MM.1S (cell line): ENCODE data around the gene CISD3.

Experiments
- DNase-seq: peaks from one replicate; pipeline ENCODE4 v3.0.0-alpha.2; 2015
- H2AFZ ChIP-seq: fragments of 300-600 bp; sonication (generic); 2 replicates; pipeline ENCODE4 v1.6.0; 2016; ENCODE audit warnings: antibody characterized with exemption, low read length
- H3F3A ChIP-seq: fragments of 300-600 bp; sonication (generic); 2 replicates; pipeline ENCODE4 v1.6.1; 2016; ENCODE audit warnings: mild to moderate bottlenecking, antibody characterized with exemption, low read length, moderate library complexity, mixed read lengths; ENCODE audit not compliant: insufficient read depth
- H3K27ac ChIP-seq: fragments of 300-600 bp; sonication (generic); 2 replicates; pipeline ENCODE4 v1.5.1; 2016; ENCODE audit warnings: mild to moderate bottlenecking, low read length
- H3K27me3 ChIP-seq: fragments of 300-600 bp; sonication (generic); replicated peaks from 2 replicates; pipeline ENCODE4 v1.6.0; 2016; ENCODE audit warnings: low read length; ENCODE audit not compliant: insufficient read depth
- H3K36me3 ChIP-seq: fragments of 300-600 bp; sonication (generic); replicated peaks from 2 replicates; pipeline ENCODE4 v1.6.1; 2016; ENCODE audit warnings: mild to moderate bottlenecking, low read length, mixed read lengths; ENCODE audit not compliant: insufficient read depth
- H3K4me1 ChIP-seq: fragments of 300-600 bp; sonication (generic); 2 replicates; pipeline ENCODE4 v1.6.1; 2016; ENCODE audit warnings: low read length, mixed read lengths
- H3K4me2 ChIP-seq: fragments of 300-600 bp; sonication (generic); 2 replicates; pipeline ENCODE4 v1.6.0; 2016; ENCODE audit warnings: low read depth, low read length
- H3K4me3 ChIP-seq: fragments of 300-600 bp; sonication (generic); 2 replicates; pipeline ENCODE4 v1.5.1; 2016; ENCODE audit warnings: low read length, mixed read lengths
- H3K79me2 ChIP-seq: fragments of 300-600 bp; sonication (generic); 2 replicates; pipeline ENCODE4 v1.6.1; 2016; ENCODE audit warnings: mixed run types, low read length, mixed read lengths
- H3K9ac ChIP-seq: fragments of 300-600 bp; sonication (generic); 2 replicates; pipeline ENCODE4 v1.6.1; 2016; ENCODE audit warnings: low read length, mixed read lengths
- H3K9me2 ChIP-seq: fragments of 300-600 bp; sonication (generic); replicated peaks from 2 replicates; pipeline ENCODE4 v1.6.1; 2016; ENCODE audit warnings: mild to moderate bottlenecking, low read length, mixed read lengths; ENCODE audit not compliant: insufficient read depth
- H3K9me3 ChIP-seq: fragments of 300-600 bp; sonication (generic); replicated peaks from 2 replicates; pipeline ENCODE4 v1.6.1; 2016; ENCODE audit warnings: mild to moderate bottlenecking, low read length, mixed read lengths; ENCODE audit not compliant: insufficient read depth
- H4K20me1 ChIP-seq: fragments of 300-600 bp; sonication (generic); 2 replicates; pipeline ENCODE4 v1.6.1; 2016; ENCODE audit warnings: mild to moderate bottlenecking, low read length, moderate library complexity, mixed read lengths; ENCODE audit not compliant: insufficient read depth
- EZH2 ChIP-seq: fragments of 300-600 bp; sonication (generic); optimal IDR thresholded peaks from 2 replicates; pipeline ENCODE3; 2017; ENCODE audit warnings: low read depth, mild to moderate bottlenecking, antibody characterized with exemption, low read length, mixed read lengths
- EZH2phosphoT487 ChIP-seq: fragments of 300-600 bp; sonication (generic); IDR thresholded peaks from 2 replicates; pipeline ENCODE4 v1.6.1; 2018; ENCODE audit warnings: antibody characterized with exemption, low read length
- TF ChIP-seq, protein P1 (sequence below): fragments of 300-600 bp; sonication (generic); IDR thresholded peaks from 2 replicates; pipeline ENCODE4 v1.5.1; 2016; ENCODE audit warnings: antibody characterized with exemption, low read length, mixed read lengths

The CISD3 gene

DNA sequence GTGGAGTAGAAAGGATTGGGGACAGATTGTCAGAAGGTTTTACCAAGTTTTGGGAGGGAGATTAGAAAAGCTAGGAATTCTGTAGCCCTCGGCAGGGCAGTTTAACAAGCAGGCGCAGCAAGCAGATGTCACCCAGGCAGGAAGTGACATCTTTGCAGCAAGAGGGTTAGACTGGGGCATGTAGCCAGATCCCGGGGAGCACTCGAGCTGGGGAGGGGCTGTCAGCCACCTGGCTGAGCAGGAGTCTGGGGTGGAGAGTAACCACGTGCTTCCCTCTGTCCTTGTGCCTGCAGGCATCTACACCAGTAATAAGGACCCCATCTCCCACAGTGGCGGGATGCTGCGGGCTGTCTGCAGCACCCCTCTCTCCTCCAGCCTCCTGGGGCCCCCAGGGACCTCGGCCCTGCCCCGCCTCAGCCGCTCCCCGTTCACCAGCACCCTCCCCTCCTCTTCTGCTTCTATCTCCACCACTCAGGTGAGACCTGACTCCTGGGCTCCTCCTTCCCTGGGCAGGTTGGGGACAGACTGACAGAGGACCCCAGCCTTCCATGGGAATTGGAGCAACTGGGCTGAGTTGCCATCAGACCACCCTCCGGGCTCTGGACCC is 12.9 kb upstream of the CISD3 start:
- H3K36me3 ChIP-seq = no peaks in the 10 kb centered on the region
- DNase-seq = no peak
- H3K79me2 ChIP-seq = no peaks in the 10 kb centered on the region
- H3K27ac ChIP-seq = no peak overlapping the region
- no peaks in the 10 kb centered on the region for H3K27me3 ChIP-seq
- no peaks in the 10 kb centered on the region for H3F3A ChIP-seq
- H3K9me2 ChIP-seq = no peaks in the 10 kb centered on the region
- no peaks in the 10 kb centered on the region for H3K4me1 ChIP-seq
- no peak overlapping the region for H3K9ac ChIP-seq
- no peaks in the 10 kb centered on the region for H3K9me3 ChIP-seq
- no peaks in the 10 kb centered on the region for H4K20me1 ChIP-seq
- H3K4me2 ChIP-seq = no peak overlapping the region
- H2AFZ ChIP-seq = no peak overlapping the region
- no peak for TF ChIP-seq EZH2phosphoT487
- TF ChIP-seq, protein P1, sequence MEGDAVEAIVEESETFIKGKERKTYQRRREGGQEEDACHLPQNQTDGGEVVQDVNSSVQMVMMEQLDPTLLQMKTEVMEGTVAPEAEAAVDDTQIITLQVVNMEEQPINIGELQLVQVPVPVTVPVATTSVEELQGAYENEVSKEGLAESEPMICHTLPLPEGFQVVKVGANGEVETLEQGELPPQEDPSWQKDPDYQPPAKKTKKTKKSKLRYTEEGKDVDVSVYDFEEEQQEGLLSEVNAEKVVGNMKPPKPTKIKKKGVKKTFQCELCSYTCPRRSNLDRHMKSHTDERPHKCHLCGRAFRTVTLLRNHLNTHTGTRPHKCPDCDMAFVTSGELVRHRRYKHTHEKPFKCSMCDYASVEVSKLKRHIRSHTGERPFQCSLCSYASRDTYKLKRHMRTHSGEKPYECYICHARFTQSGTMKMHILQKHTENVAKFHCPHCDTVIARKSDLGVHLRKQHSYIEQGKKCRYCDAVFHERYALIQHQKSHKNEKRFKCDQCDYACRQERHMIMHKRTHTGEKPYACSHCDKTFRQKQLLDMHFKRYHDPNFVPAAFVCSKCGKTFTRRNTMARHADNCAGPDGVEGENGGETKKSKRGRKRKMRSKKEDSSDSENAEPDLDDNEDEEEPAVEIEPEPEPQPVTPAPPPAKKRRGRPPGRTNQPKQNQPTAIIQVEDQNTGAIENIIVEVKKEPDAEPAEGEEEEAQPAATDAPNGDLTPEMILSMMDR = no peak
- TF ChIP-seq EZH2 = no peak
- H3K4me3 ChIP-seq = no peak overlapping the region

DNA sequence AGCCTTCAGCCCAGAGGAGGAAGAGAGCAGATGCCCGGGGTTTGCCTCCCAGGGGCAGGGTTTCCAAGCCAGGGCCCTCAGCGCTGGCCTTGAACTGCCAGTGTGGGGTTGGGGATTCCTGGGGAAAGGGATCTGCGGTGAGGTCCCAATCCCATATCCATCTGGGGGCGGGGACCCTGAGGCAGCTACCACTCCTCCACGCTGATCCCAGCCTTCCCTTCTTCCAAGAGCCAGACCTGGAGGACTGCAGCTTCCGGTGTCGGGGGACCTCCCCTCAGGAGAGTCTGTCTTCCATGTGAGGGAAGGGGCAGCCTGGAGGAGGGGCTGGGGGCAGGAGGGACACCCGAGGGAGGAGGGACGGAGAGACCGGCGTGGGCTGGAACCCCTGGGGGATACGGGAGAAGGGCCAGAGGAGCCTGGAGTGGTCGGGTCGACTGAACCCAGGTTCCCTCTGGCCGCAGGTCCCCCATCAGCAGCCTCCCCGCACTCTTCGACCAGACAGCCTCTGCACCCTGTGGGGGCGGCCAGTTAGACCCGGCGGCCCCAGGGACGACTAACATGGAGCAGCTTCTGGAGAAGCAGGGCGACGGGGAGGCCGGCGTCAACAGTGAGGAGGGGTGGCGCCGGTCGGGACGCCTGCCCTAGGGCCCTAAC is 10.7 kb upstream of the CISD3 start:
- no peaks in the 10 kb centered on the region for H3K36me3 ChIP-seq
- H3K9me2 ChIP-seq = no peaks in the 10 kb centered on the region
- H3K4me1 ChIP-seq = no peaks in the 10 kb centered on the region
- H3K27ac ChIP-seq = no peak overlapping the region
- no peaks in the 10 kb centered on the region for H3K9me3 ChIP-seq
- no peak overlapping the region for H3K4me3 ChIP-seq
- DNase-seq = no peak
- H3K27me3 ChIP-seq = no peaks in the 10 kb centered on the region
- no peak overlapping the region for H3K4me2 ChIP-seq
- H3K9ac ChIP-seq = no peak overlapping the region
- TF ChIP-seq EZH2 = no peak
- no peak for TF ChIP-seq EZH2phosphoT487
- TF ChIP-seq, protein P1 = no peak
- no peak overlapping the region for H2AFZ ChIP-seq
- no peaks in the 10 kb centered on the region for H4K20me1 ChIP-seq
- no peaks in the 10 kb centered on the region for H3K79me2 ChIP-seq
- no peaks in the 10 kb centered on the region for H3F3A ChIP-seq

DNA sequence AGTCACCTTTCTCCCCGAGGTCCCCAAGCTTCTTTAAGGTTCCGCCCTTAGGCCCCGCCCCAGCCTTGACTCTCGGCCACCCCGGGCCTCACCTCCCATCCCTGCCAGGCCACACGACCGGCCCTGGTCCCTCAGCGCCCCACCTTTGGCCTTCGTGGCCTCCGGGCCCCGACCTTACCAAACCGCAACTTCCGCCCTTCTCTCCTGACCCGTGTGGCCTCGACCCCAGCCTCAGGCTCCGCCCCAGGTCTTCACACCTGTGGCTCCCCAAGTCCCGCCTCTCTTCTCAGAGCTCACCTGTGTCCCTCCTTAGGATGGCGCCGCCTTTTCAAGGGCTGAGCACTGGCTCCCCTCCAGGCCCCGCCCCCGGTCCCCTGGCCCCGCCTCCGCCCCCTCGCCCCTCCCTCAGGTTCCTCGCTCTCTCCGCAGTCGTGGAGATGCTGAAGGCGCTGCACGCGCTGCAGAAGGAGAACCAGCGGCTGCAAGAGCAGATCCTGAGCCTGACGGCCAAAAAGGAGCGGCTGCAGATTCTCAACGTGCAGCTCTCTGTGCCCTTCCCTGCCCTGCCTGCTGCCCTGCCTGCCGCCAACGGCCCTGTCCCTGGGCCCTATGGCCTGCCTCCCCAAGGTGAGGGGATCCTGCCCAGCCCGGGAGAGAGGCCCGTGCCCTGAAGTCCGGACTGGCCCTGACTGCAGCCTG is 10.0 kb upstream of the CISD3 start:
- TF ChIP-seq, protein P1 = no peak
- no peak for TF ChIP-seq EZH2
- no peak for TF ChIP-seq EZH2phosphoT487
- Histone ChIP-seq H3K36me3 (no peaks in the 10 kb centered on the region), H3K4me3 (no peak overlapping the region)

More for the DNA sequence above, 10.0 kb upstream of the CISD3 start:
- H3K9me3 ChIP-seq = no peaks in the 10 kb centered on the region
- H4K20me1 ChIP-seq = no peaks in the 10 kb centered on the region
- H3K27ac ChIP-seq = no peak overlapping the region
- H3K79me2 ChIP-seq = no peaks in the 10 kb centered on the region
- H3K27me3 ChIP-seq = no peaks in the 10 kb centered on the region
- H3K9me2 ChIP-seq = no peaks in the 10 kb centered on the region
- H2AFZ ChIP-seq = no peak overlapping the region
- H3K4me2 ChIP-seq = no peak overlapping the region
- H3K9ac ChIP-seq = no peak overlapping the region
- no peaks in the 10 kb centered on the region for H3F3A ChIP-seq
- DNase-seq = no peak
- H3K4me1 ChIP-seq = no peaks in the 10 kb centered on the region
